OCI-M1 (cell line): ENCODE results near the gene ALDH1A1.

Source experiments
- DNase-seq: peaks from one replicate; lab custom pipeline; 2025; lab: John Stamatoyannopoulos, UW

The ALDH1A1 gene

DNA sequence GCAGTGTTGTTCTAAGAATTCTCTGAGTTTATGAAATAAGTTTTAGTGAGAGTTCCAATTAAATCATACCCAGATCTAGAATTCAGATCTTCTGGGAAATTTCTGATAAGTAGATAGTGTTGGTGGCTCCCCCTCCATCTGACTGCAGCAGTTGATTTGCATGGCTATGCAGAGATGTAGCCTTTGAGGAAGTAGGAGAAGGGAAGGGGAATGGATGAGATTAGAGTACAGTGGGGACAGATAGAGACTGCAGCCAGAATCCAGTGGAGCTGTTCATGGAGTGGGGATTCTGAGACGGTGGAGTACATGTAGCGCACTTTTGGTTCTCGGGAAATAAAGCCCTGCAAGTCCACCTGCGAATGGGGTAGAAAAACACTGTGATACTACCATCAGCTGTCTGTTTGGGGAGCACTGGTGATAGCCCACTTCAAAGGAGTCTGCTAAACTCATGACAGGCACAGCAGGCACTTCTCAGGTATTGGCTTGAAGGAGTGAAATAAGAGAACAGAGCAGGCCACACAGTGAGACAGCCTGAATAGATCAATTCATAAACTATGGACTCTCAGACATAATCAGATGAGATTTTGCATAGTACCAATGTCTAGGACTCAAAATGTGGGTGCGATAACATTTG lies 96.8 kb downstream of the ALDH1A1 start:
- peak; percentile 6 for DNase-seq

DNA sequence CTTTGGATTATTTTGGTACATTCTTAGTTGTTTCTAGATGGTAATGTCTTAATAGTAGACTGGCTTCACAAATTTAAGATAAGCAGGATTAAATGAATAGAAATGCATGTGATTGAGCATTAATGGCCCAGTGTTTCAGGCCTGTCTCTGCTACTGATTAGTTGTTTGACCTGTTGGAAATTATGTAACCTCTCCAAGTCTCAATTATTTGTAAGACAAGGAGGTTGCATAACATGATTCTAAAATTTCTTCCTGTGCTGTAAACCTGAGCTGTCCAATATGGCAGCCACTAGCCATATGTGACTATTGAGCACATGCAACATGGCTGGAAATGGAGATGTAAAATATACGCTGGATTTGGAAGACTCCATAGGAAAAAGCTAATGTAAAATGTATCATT lies 97.5 kb downstream of the ALDH1A1 start:
- DNase-seq: no peak
